ENCODE data around the gene WDR62.

Gene WDR62

GRCh38 chr19:36082916-36083315 is 28.2 kb downstream of the WDR62 start:
- DNase-seq = no peak

DNA sequence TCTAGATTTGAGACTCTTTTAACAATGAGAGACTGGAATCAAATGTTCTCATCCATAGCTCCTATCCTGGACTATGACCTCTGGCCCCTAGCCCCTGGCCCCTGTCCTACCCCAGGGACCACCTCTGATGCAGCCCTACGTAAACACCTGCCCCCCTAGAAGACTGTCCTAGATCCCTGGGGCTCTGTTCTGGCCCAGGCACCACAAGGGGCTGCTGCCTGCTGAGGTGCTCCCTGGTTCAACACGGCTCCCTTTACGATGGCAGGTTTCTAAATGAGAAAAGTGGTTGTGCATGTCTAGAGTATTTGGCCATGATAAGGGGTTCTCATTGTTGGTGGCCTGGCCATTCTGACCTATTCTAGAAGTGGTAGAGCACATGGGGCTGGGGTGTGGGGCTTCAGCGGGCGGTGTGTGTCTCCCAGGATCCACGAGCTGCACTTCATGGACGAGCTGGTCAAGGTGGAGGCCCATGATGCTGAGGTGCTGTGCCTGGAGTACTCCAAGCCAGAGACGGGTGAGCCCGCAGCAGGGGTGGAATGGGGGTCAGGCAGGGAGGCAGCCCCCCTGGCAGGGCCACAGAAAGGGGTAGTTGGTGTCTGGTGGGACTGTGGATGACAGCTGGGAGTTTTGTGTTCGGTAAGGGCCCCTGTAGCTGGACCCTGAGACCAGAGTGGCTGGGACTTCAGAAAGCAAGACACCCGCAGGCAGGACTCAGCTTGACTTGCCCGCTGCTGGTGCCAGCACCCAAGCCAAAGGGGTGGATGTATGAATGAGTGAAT is 29.7 kb downstream of the WDR62 start:
- no peak for DNase-seq

DNA sequence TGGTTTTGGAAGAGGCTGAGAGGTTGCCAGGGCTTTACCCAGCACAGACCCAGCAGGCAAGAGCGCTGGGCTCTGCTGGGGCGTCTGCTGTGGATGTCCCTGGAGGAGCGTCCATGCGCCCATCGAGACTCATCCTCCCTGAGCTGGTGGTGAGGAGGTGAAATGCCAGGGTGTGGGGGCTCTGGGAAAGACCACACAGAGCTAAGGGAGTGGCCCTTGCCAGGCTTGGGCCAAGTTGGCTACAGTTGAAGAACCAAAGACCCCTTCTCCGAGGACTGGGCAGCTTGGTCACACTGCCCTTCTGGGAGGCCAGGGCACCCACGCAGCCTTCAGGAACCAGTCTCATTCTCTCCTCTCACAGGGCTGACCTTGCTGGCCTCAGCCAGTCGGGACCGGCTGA is 31.6 kb downstream of the WDR62 start:
- no peak for DNase-seq

DNA sequence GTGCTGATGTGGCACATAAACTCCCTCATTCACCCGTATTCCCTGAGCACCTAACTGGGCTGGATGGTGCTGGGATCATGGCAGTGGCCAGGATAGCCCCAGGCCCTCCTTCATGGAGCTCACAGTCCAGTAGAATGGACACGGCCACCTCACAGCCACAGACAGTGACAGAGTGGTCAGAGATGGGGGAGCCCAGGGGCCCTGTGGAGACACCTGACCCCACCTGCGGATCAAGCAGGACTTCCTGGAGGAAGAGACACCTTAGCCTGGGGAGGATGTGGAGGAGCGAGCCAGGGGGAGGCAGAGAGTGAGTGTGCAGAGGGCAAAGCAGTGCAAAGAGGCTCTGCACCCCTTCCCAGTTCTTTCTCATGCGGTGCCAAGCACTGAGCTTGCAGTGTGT is 35.1 kb downstream of the WDR62 start:
- no peak for DNase-seq

GRCh38 chr19:36090910-36091695 is 36.4 kb downstream of the WDR62 start:
- DNase-seq = no peak

DNA sequence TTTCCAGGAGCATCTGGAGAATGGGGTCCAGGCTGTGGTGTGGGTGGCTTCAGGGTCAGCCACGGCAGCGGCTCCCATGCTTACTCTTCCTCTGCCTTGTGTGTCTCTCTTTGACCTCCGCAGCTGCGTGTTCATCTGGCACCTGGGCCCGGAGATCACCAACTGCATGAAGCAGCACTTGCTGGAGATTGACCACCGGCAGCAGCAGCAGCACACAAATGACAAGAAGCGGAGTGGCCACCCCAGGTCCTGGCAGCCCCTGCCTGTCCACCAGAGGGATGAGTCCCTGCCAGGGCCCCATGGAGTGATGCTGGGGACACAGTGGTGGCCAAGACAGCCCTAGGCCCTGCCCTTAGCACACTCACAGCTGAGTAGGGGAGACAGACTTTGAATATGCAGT is 37.9 kb downstream of the WDR62 start:
- DNase-seq = no peak

DNA sequence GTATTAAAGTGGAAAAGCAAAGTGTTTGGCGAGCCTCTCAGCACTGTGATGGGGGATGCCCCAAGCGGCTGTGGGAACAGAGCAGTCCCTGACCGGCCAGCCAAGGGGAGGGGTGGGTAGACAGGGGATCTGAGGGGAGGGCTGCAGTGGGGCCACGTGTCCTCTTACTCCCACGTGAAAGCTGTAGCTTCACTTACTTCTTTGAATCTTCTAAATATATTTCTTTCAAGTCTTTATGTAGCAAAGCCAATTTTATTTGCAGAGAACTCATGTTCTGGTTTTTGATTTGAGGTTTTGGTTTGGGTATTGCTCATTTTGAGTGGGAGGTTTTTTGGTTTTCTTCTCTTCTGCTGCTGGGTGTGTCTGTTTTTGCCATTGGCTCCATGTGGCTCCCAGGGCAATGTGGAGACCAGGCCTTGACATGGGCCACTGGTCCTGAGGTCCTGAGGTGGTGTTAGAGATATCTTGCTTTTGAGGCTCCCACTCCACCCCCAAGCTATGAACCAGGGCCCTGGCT is 38.5 kb downstream of the WDR62 start:
- DNase-seq = no peak

DNA sequence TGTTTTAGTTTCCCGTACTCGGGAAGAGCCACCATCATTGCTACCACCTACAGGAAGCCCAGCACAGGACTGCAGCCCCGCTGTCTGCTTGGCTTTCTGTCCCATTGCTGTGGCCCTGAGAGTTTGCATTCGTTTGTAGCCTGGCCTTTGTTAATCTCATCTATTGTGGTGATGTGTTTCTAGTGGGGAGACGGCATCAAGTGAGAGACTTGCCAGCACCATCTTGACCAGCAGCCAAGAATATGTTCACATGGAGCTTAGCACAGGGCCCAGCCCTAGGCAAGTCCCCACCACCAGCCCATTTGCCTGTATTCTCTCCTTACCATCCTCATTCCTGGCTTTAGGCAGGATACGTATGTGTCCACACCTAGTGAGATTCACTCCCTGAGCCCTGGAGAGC is 39.0 kb downstream of the WDR62 start:
- no peak for DNase-seq

DNA sequence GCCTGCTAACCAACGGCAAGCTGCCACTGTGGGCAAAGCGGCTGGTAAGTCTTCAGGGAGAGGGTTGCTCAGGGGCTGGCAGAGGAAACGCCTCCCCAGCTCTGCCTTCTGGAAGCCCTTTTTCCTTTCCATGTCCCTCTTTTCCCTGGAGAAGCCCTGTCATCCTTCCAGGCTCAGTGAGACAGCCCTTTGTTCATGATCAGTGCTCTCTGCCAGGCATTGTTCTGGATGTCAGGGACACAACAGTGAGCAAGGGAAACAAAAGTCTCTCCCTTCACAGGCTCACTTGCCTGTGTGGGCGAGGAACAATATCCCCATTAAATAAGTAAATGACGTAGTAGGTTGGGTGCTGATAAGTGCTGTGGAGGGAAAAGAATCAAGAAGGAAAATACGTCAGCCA is 42.3 kb downstream of the WDR62 start:
- no peak for DNase-seq

GRCh38 chr19:36099166-36099785 is 44.6 kb downstream of the WDR62 start:
- DNase-seq = no peak

GRCh38 chr19:36100476-36100875 is 45.8 kb downstream of the WDR62 start:
- DNase-seq = no peak

DNA sequence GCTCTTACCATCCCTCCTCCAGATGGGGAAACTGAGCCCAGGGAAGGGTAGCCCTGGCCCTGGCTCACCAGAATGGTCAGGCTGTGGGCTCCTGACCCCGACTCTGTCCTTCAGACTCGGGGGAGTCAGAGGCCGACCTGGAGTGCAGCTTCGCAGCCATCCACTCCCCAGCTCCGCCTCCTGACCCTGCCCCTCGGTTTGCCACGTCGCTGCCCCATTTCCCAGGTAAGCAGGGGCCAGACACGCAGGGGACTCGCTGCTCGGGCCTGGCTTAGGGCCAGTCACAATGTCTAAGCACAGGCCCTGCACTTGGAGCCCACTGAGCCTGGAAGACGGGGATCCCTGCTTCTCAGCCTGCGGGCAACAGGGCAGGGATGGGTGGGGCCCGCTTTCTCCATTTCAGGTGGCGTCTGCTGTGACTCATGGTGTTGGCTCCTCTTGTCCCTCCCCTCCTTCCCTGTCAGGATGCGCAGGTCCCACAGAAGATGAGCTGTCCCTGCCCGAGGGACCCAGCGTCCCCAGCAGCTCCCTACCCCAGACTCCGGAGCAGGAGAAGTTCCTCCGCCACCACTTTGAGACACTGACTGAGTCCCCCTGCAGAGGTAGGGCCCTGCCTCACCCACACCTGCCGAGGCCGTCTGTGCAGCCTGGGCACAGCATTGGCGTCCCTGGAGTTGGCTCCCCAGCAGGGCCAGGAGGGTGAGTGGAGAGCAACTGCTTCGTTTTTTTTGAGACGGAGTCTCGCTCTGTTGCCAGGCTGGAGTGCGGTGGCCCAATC is 47.0 kb downstream of the WDR62 start:
- DNase-seq = no peak

DNA sequence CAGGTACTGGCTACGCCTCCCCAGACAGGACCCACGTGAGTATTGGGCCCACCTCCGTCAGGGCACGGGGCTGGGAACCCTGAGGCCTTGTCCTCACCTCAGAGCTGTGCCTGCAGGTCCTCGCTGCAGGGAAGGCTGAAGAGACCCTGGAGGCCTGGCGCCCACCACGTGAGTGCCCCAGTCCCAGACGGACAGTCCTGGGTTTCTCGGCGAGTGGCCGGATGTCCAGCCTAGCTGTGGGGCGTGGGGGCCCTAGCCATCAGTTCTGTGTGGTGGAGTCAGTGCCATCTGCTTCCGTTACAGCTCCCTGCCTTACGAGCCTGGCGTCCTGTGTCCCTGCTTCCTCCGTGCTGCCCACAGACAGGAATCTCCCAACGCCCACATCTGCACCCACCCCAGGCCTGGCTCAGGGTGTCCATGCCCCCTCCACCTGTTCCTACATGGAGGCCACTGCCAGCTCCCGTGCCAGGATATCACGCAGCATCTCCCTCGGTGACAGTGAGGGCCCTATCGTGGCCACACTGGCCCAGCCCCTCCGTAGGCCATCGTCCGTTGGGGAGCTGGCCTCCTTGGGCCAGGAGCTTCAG is 48.4 kb downstream of the WDR62 start:
- no peak for DNase-seq

DNA sequence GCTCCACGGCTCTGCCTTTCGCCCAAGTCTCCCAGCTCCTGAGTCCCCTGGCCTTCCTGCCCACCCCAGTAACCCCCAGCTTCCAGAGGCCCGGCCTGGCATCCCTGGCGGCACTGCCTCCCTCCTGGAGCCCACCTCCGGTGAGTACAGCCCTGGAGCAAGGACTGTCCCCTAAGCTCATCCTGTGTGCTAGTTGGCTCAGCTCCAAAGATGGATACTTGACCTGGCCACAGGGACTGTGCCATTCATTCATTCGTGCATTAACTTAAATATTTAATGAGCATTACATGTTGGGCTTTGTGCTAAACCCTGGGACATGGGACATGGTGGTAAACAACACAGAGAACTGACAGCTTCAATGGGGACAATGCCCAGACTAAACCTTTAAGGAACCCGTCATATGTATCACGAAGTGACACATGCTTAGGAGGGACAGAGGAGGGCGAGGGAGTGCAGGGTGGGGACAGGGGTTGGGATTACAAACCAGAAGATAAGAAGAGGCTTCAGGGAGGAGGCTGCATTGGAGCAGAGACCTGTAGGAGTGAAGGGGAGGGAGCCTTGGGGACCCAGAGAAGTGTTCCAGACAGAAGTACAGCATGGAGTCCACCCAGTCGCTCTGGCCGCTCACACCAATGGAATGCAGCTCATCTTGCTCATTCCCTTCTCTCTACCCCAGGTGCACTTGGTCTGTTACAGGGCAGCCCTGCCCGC is 49.3 kb downstream of the WDR62 start:
- DNase-seq = no peak

DNA sequence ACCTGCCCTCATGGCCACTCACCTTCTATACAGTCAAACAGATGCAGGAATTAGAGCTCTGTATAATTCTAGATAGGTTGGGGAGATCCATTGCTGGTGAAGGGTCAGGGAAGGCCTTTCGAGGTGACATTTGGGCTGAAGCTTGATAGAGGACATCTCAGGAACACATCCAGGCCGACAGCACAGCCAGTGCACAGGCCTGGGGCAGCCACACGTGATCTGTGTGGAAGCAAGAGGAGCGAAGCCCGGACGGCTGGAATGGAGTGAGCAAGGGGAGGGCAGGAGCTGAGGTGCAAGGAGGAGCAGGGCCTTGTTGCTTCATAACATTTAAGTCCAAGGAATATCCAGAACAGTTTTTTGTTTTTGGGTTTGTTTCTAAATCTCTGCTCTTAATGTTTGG is 51.7 kb downstream of the WDR62 start:
- no peak for DNase-seq

GRCh38 chr19:36106991-36107390 is 52.3 kb downstream of the WDR62 start:
- DNase-seq = no peak

DNA sequence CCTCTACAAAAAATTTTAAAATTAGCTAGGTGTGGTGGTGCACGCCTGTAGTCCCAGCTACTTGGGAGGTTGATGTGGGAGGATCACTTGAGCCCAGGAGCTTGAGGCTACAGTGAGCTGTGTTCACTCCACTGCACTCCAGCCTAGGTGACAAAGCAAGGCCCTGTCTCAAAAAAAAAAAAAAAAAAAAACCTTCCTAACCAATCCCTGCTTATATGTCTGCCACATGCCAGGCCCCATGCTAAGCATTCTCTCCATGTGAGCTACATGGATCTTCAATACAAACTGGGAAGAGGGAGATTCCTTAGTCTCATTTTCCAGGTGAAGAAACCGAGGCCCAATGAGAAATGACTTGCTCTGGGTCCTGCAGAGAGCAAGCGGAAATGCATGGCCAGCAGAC is 54.0 kb downstream of the WDR62 start:
- no peak for DNase-seq

DNA sequence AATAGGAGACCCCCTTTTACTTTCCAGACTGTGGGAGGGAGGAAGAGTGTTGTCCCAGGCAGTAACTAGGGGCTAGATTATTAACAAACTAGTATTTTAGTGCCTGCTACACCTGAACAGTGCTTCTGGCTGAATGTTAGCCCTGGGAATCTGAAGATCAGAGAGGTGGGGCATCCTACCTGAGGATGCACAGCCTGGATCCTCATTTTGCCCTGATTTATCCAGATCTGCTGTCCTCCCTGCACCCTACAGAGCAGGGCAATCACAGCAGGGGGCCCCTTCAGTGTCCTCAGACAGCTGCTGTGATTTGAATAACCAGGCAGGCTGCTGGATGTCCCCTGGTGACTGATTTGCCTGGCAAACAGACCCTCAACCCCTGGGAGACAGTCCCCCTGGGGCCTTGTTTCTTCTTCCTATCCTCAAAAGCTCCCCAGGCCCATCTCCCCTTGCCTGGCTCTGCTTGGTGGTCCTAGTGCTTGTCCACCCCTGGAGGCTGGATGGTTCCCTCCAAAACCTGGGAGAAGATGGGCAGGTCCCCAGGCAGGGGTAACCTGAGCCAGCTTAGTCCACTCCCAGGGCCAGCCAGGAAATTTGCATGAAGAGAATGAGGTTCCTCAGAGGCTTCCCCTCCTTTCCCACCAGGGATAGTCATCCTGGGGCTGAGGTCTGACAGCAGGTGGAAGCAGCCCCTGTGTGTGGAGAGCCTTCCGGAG is 55.9 kb downstream of the WDR62 start, which contains the start of gene OVOL3:
OVOL3 (plus strand) TSS at position 657 of the 713 bp plus-strand sequence. CDS start 60 bp downstream, outside the sequence.
- no peak for DNase-seq

GRCh38 chr19:36111200-36111539 is 56.5 kb downstream of the WDR62 start:
- no peak for DNase-seq

- DNase-seq = no peak
Observed at GRCh38 chr19:36112678-36113077, 58.0 kb downstream of the WDR62 start.

- no peak for DNase-seq
Observed at GRCh38 chr19:36113425-36113824, 58.7 kb downstream of the WDR62 start.
